MM.1S (cell line): Measurements from ENCODE around the gene SERPINB12.

ENCODE experiments used
- DNase-seq: peaks from one replicate; pipeline ENCODE4 v3.0.0-alpha.2; 2015
- H2AFZ ChIP-seq: fragments of 300-600 bp; sonication (generic); 2 replicates; pipeline ENCODE4 v1.6.0; 2016; ENCODE audit warnings: antibody characterized with exemption, low read length
- H3F3A ChIP-seq: fragments of 300-600 bp; sonication (generic); 2 replicates; pipeline ENCODE4 v1.6.1; 2016; ENCODE audit warnings: mild to moderate bottlenecking, antibody characterized with exemption, low read length, moderate library complexity, mixed read lengths; ENCODE audit not compliant: insufficient read depth
- H3K27ac ChIP-seq: fragments of 300-600 bp; sonication (generic); 2 replicates; pipeline ENCODE4 v1.5.1; 2016; ENCODE audit warnings: mild to moderate bottlenecking, low read length
- H3K27me3 ChIP-seq: fragments of 300-600 bp; sonication (generic); replicated peaks from 2 replicates; pipeline ENCODE4 v1.6.0; 2016; ENCODE audit warnings: low read length; ENCODE audit not compliant: insufficient read depth
- H3K36me3 ChIP-seq: fragments of 300-600 bp; sonication (generic); replicated peaks from 2 replicates; pipeline ENCODE4 v1.6.1; 2016; ENCODE audit warnings: mild to moderate bottlenecking, low read length, mixed read lengths; ENCODE audit not compliant: insufficient read depth
- H3K4me1 ChIP-seq: fragments of 300-600 bp; sonication (generic); 2 replicates; pipeline ENCODE4 v1.6.1; 2016; ENCODE audit warnings: low read length, mixed read lengths
- H3K4me2 ChIP-seq: fragments of 300-600 bp; sonication (generic); 2 replicates; pipeline ENCODE4 v1.6.0; 2016; ENCODE audit warnings: low read depth, low read length
- H3K4me3 ChIP-seq: fragments of 300-600 bp; sonication (generic); 2 replicates; pipeline ENCODE4 v1.5.1; 2016; ENCODE audit warnings: low read length, mixed read lengths
- H3K79me2 ChIP-seq: fragments of 300-600 bp; sonication (generic); 2 replicates; pipeline ENCODE4 v1.6.1; 2016; ENCODE audit warnings: mixed run types, low read length, mixed read lengths
- H3K9ac ChIP-seq: fragments of 300-600 bp; sonication (generic); 2 replicates; pipeline ENCODE4 v1.6.1; 2016; ENCODE audit warnings: low read length, mixed read lengths
- H3K9me2 ChIP-seq: fragments of 300-600 bp; sonication (generic); replicated peaks from 2 replicates; pipeline ENCODE4 v1.6.1; 2016; ENCODE audit warnings: mild to moderate bottlenecking, low read length, mixed read lengths; ENCODE audit not compliant: insufficient read depth
- H3K9me3 ChIP-seq: fragments of 300-600 bp; sonication (generic); replicated peaks from 2 replicates; pipeline ENCODE4 v1.6.1; 2016; ENCODE audit warnings: mild to moderate bottlenecking, low read length, mixed read lengths; ENCODE audit not compliant: insufficient read depth
- H4K20me1 ChIP-seq: fragments of 300-600 bp; sonication (generic); 2 replicates; pipeline ENCODE4 v1.6.1; 2016; ENCODE audit warnings: mild to moderate bottlenecking, low read length, moderate library complexity, mixed read lengths; ENCODE audit not compliant: insufficient read depth
- EZH2 ChIP-seq: fragments of 300-600 bp; sonication (generic); optimal IDR thresholded peaks from 2 replicates; pipeline ENCODE3; 2017; ENCODE audit warnings: low read depth, mild to moderate bottlenecking, antibody characterized with exemption, low read length, mixed read lengths
- EZH2phosphoT487 ChIP-seq: fragments of 300-600 bp; sonication (generic); IDR thresholded peaks from 2 replicates; pipeline ENCODE4 v1.6.1; 2018; ENCODE audit warnings: antibody characterized with exemption, low read length
- TF ChIP-seq, protein P1 (sequence below): fragments of 300-600 bp; sonication (generic); IDR thresholded peaks from 2 replicates; pipeline ENCODE4 v1.5.1; 2016; ENCODE audit warnings: antibody characterized with exemption, low read length, mixed read lengths

Gene SERPINB12

DNA sequence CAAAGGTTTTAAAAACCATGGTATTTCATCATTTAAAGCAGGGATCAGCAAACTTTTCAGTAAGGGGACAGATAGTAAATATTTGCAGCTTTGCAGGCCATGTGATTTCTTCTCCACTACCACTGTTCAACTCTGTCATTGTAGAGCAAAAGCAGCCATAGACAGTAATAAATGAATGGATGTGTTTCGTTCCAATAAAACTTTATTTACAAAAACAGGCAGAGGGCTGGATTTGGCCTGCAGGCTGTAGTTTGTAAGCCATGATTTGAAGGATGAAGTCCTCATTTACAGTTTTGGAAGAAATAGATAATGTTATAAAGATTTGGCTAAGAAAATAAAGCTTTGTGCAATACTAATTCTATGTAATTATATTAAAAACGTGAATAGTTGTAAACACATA lies 1.8 kb downstream of the SERPINB12 start:
- H3K27me3 ChIP-seq, result no peaks in the 10 kb centered on the region
- no peak overlapping the region for H3K4me2 ChIP-seq
- no peaks in the 10 kb centered on the region for H3K36me3 ChIP-seq
- H3K4me1 ChIP-seq, result no peaks in the 10 kb centered on the region
- H2AFZ ChIP-seq, result no peak overlapping the region
- no peak overlapping the region for H3K4me3 ChIP-seq
- TF ChIP-seq EZH2phosphoT487 (no peak), EZH2 (no peak)
- TF ChIP-seq, protein P1, sequence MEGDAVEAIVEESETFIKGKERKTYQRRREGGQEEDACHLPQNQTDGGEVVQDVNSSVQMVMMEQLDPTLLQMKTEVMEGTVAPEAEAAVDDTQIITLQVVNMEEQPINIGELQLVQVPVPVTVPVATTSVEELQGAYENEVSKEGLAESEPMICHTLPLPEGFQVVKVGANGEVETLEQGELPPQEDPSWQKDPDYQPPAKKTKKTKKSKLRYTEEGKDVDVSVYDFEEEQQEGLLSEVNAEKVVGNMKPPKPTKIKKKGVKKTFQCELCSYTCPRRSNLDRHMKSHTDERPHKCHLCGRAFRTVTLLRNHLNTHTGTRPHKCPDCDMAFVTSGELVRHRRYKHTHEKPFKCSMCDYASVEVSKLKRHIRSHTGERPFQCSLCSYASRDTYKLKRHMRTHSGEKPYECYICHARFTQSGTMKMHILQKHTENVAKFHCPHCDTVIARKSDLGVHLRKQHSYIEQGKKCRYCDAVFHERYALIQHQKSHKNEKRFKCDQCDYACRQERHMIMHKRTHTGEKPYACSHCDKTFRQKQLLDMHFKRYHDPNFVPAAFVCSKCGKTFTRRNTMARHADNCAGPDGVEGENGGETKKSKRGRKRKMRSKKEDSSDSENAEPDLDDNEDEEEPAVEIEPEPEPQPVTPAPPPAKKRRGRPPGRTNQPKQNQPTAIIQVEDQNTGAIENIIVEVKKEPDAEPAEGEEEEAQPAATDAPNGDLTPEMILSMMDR, result no peak
- H3K27ac ChIP-seq, result no peak overlapping the region
- no peaks in the 10 kb centered on the region for H3K9me2 ChIP-seq
- no peaks in the 10 kb centered on the region for H3K9me3 ChIP-seq
- H3K79me2 ChIP-seq, result no peaks in the 10 kb centered on the region
- H3F3A ChIP-seq, result no peaks in the 10 kb centered on the region
- no peak overlapping the region for H3K9ac ChIP-seq
- H4K20me1 ChIP-seq, result no peaks in the 10 kb centered on the region
- DNase-seq, result no peak

DNA sequence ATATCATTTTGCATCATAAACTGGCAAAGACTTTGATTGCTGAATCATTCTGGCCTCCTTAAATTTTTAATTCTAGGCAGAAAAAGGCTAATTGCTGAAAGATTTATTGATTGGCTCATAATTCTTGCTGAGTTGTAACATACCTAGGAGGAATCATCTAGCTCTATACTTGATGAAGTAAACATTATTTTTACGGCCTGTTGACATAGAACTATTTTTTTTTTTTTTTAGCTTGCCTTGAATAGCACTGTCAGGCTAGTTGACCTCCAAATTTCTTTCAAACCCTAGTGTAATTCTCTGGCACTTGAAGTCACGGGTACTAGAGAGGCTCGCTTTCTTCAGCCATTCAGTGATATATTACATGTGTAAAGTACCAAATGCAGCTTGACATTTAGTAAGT lies 2.8 kb downstream of the SERPINB12 start:
- DNase-seq, result no peak
- H3K9ac ChIP-seq, result no peak overlapping the region
- no peak for TF ChIP-seq EZH2phosphoT487
- no peaks in the 10 kb centered on the region for H3K9me2 ChIP-seq
- no peaks in the 10 kb centered on the region for H3F3A ChIP-seq
- no peaks in the 10 kb centered on the region for H3K9me3 ChIP-seq
- H3K4me1 ChIP-seq, result no peaks in the 10 kb centered on the region
- no peaks in the 10 kb centered on the region for H3K79me2 ChIP-seq
- no peak overlapping the region for H3K4me3 ChIP-seq
- no peak overlapping the region for H2AFZ ChIP-seq
- no peak overlapping the region for H3K27ac ChIP-seq
- no peaks in the 10 kb centered on the region for H4K20me1 ChIP-seq
- no peak overlapping the region for H3K4me2 ChIP-seq
- H3K36me3 ChIP-seq, result no peaks in the 10 kb centered on the region
- H3K27me3 ChIP-seq, result no peaks in the 10 kb centered on the region

DNA sequence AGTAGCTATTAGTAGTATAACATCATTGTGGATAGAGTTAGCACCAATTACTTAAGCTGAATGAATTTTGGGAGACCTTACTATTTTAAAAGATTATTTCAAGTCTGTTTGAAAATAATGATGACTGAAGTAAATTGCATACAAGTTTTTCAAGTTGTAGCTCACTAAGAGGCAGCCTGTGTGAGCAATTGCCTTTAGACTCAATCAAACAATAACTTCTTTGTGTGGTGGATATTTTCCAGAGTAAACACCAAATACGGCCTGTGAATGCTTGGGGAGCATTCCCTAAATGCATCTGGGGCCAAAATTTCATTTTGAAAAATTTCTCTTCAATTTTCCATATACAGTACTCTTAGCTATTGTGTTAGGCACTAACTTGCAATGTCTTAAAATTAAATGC lies 7.9 kb downstream of the SERPINB12 start:
- Histone ChIP-seq H3K9ac (no peak overlapping the region), H3K79me2 (no peaks in the 10 kb centered on the region), H3F3A (no peaks in the 10 kb centered on the region), H3K36me3 (no peaks in the 10 kb centered on the region), H3K27ac (no peak overlapping the region), H3K4me2 (no peak overlapping the region), H3K4me1 (no peaks in the 10 kb centered on the region), H3K4me3 (no peak overlapping the region), H3K9me2 (no peaks in the 10 kb centered on the region), H3K9me3 (no peaks in the 10 kb centered on the region), H3K27me3 (no peaks in the 10 kb centered on the region), H4K20me1 (no peaks in the 10 kb centered on the region), H2AFZ (no peak overlapping the region)
- no peak for TF ChIP-seq EZH2
- TF ChIP-seq EZH2phosphoT487, result no peak
- TF ChIP-seq, protein P1, result no peak
- no peak for DNase-seq

DNA sequence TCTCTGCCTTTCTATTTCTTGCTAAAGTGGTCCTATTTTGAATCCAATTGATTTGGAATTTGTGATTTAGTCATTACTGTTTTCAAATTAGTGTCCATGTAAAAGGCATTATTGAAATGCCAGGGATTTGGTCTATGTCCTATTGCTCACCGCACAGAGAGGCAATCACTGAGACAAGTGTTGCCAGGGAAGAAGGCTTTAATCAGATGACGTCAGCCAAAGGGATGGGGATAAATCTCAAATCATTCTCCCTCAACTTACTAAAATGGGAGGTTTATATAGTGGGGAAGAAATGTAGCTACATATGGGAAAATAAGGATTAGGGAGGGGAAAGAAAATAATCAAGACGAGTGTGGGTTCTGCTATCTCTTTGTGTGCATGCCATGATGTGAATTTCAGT lies 9.6 kb downstream of the SERPINB12 start:
- no peak for TF ChIP-seq EZH2
- TF ChIP-seq, protein P1, result no peak
- no peak for TF ChIP-seq EZH2phosphoT487
- Histone ChIP-seq H2AFZ (no peak overlapping the region), H3K4me1 (no peaks in the 10 kb centered on the region), H3K4me2 (no peak overlapping the region), H4K20me1 (no peaks in the 10 kb centered on the region), H3K79me2 (no peaks in the 10 kb centered on the region), H3F3A (no peaks in the 10 kb centered on the region), H3K4me3 (no peak overlapping the region), H3K36me3 (no peaks in the 10 kb centered on the region), H3K9me3 (no peaks in the 10 kb centered on the region), H3K9me2 (no peaks in the 10 kb centered on the region), H3K27ac (no peak overlapping the region), H3K9ac (no peak overlapping the region), H3K27me3 (no peaks in the 10 kb centered on the region)
- no peak for DNase-seq
